Measurements from ENCODE around the gene ADIPOR1.

ADIPOR1 gene

GRCh38 chr1:202959276-202959620 is 1.1 kb upstream of the ADIPOR1 start:
- DNase-seq (ENCODE audit: low read depth in 2 of 2): peak in 1 of 2 donors; percentile 57
- TF ChIP-seq CTCF (IDR thresholded peaks at IDR 0.05; ENCODE audit: low read depth, low read length): no peak
- H3K4me3 ChIP-seq (replicated peaks in 1 of 2; ENCODE audit: low read depth in 2 of 2, low read length in 2 of 2): no peak overlapping the region

- TF ChIP-seq CTCF (IDR thresholded peaks at IDR 0.05; ENCODE audit: low read depth, low read length): no peak
- H3K4me3 ChIP-seq (replicated peaks in 1 of 2; ENCODE audit: low read depth in 2 of 2, low read length in 2 of 2): peak overlapping the region; percentile 48 to 82
- DNase-seq (ENCODE audit: low read depth in 2 of 2): no peak
These were observed 598 bp upstream of the ADIPOR1 start for GRCh38 chr1:202958544-202959275.

DNA sequence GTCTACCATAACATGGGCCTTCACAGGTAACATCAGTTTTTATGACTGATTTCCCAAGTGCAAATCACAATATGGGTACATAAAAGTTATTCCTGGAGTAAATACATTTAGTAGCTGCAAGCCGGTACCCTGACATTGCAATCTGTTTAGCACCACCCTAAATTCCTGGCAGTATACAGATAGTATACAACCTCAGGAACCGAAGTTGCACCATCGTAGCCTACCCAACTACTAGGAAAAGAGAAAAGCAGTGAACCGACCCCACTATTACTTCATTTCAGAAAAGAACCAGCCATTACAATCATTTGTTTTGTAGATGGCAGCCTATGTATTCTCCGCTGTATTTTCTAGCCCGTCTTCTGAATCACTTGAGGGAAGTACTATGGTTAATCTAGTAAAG is 1.1 kb downstream of the ADIPOR1 start:
- no peak for TF ChIP-seq CTCF (IDR thresholded peaks at IDR 0.05; ENCODE audit: low read depth, low read length)
- no peak for DNase-seq (ENCODE audit: low read depth in 2 of 2)
- peak overlapping the region; percentile 82 to 86 for H3K4me3 ChIP-seq (replicated peaks in 1 of 2; ENCODE audit: low read depth in 2 of 2, low read length in 2 of 2)

GRCh38 chr1:202954057-202954745 is 3.9 kb downstream of the ADIPOR1 start:
- no peak for DNase-seq (ENCODE audit: low read depth in 2 of 2)
- no peak for TF ChIP-seq CTCF (IDR thresholded peaks at IDR 0.05; ENCODE audit: low read depth, low read length)
- H3K4me3 ChIP-seq (replicated peaks in 1 of 2; ENCODE audit: low read depth in 2 of 2, low read length in 2 of 2): no peak overlapping the region

DNA sequence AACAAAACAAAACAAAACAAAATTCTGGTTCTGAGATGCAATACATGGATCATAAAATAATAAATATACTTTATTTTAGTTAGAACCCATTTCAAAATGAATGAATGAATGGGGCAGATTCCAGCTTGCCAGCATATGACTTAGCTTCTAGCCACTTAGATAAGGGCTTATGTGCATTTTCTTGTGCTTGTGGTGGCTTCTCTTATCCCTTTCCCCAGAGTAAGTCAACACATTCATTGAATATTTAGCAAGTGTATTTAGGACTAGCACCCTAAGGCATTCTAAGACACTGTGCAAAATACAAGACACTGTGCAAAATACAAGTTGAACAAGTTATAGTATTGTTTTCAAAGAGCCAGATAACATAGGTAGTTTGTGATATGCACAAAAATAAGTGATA is 4.7 kb downstream of the ADIPOR1 start:
- no peak for TF ChIP-seq CTCF (IDR thresholded peaks at IDR 0.05; ENCODE audit: low read depth, low read length)
- H3K4me3 ChIP-seq (replicated peaks in 1 of 2; ENCODE audit: low read depth in 2 of 2, low read length in 2 of 2): no peak overlapping the region
- DNase-seq (ENCODE audit: low read depth in 2 of 2): no peak

DNA sequence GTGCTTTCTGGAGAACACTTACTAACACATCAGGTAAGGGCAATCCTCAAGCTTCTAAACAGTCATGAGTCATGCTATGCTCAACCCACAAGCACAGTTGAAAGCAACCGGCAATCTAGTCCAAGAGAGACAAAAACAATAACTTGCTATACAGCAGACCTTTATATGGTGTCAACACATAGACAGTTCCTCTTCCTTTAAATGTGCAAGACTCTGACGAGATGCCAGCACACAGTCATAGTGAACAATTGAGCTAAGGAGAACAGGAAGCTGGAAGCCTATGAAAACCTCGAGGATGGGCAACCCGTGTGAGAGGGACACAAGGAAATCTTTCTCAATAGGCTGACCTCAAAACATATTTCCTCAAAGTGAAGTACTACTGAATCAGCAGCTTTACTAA is 5.3 kb downstream of the ADIPOR1 start:
- TF ChIP-seq CTCF (IDR thresholded peaks at IDR 0.05; ENCODE audit: low read depth, low read length): no peak
- no peak overlapping the region for H3K4me3 ChIP-seq (replicated peaks in 1 of 2; ENCODE audit: low read depth in 2 of 2, low read length in 2 of 2)
- DNase-seq (ENCODE audit: low read depth in 2 of 2): peak; percentile 87 to 95
